Panc1 (cell line): ENCODE data around the gene RAD51C.
"Not testable (repeated sequence)": the region's sequence is repeated elsewhere in the genome, so short reads cannot be mapped to it uniquely, and the experiment has no call there.

Experiments used
- CTCF ChIP-seq: fragments of 450-650 bp; IDR thresholded peaks from 2 replicates; pipeline ENCODE4 v1.5.1; 2017; ENCODE audit warnings: mild to moderate bottlenecking
- POLR2AphosphoS5 ChIP-seq: IDR thresholded peaks from 2 replicates; pipeline ENCODE4 v1.6.1; 2012; ENCODE audit warnings: mild to moderate bottlenecking, low read depth, low read length, moderate library complexity
- SIN3A ChIP-seq: IDR thresholded peaks from 2 replicates; pipeline ENCODE4 v1.6.1; 2012; ENCODE audit warnings: low read depth, mild to moderate bottlenecking, low read length, moderate library complexity, borderline replicate concordance; ENCODE audit not compliant: insufficient read depth

- TF ChIP-seq CTCF, POLR2AphosphoS5, SIN3A: not testable (repeated sequence)
These were observed 14.1 kb upstream of the RAD51C start for GRCh38 chr17:58678287-58678686.
